GM10847 (cell line): ENCODE data around the gene WDR18.

Experiments used
- POLR2A ChIP-seq: IDR thresholded peaks from 2 replicates; pipeline ENCODE4 v1.6.1; 2011; ENCODE audit not compliant: insufficient read length; ENCODE audit errors: extremely low read depth

Gene WDR18

DNA sequence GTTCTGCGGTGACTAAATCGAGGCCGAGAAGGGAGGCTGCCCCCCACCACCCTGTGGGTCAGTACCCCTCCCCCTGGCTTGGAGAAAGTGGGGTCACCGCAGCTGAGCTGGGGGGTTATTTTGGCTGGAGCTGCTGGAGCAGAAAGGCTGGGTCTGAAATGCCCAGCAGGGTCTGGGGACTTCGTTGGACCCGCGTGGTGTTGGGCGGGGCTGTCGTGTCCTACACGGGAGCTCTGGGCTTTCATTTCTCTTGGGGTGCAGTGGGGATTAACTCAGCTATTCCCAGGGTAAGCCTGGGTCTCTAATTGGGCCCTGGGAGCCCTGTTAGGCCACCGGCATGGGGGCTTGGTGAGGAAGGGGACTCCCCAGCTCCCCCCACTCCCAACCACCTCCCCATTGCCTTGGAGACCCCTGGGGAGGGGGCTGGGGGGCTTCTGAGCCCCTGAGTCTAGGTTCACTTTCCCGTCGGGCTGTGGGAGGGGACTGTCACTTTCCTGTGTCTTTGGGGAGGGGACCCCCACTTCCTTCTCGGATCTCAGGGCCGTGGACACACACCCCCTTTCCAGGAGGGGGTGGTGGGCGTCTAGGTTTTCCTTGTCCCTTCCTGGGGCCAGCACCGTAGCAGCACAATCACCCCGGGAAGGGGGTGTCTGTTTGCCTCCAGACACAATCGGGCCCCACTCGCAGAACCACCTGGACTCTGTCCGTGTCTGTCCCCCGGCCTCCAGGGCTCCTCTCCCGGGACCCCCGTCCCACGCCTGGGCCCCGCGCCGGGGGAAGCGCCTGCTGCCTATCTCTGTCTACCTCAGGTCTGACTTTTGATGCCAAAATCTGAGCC, 10.2 kb upstream of the WDR18 start:
- no peak for TF ChIP-seq POLR2A

DNA sequence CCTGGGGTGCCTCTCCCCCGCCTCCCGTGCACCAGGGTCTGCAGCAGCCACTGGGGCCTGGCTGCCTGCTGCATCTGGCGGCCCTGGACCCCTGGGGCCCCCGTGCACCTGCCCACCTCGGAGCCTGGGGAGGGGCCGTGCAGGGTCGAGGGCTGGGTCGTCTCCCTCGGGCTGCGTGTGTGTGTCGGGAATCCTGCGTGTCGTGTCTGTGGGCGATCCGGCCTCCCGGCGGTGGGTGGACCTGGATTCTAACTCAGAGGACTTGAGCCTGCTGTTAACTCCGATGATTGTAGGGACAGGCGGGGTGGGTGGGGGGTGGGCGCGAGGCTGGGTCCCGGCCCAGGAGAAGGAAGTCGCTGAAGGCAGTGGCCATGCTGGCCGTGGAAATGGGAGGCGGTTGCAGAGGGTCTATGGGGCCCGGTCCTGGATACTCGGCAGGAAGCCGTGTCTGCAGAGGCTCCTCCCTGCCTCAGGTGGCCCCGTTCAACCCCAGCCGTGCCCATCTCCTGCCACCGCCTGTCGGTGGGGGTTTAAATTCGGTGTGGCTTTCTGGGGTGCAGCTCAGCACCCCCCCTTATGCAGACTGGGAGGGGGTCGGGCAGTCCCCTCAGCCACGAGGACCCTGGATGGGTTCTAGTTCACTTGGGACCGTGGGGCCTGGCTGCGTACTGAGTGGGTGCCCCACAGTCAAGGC, 9.4 kb upstream of the WDR18 start:
- TF ChIP-seq POLR2A, result no peak

DNA sequence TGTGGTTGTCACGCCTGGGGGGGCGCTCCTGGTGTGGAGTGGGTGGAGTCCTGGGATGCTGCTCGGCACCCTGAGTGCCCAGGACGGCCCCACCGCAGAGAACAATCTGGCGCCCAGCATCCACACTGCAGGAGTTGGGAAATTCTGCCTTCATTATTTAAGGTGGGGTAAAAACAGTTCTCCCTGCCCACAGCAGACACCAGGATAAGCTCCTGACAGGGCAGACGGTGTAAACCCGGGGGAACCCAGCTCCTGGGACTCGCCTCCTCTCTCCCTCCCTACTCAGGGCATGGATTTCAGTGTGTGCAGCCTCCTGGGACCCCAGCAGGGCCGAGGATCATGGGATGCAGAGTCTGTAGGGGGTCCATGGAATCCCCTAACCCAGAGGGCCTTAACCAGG, 7.7 kb upstream of the WDR18 start:
- no peak for TF ChIP-seq POLR2A

DNA sequence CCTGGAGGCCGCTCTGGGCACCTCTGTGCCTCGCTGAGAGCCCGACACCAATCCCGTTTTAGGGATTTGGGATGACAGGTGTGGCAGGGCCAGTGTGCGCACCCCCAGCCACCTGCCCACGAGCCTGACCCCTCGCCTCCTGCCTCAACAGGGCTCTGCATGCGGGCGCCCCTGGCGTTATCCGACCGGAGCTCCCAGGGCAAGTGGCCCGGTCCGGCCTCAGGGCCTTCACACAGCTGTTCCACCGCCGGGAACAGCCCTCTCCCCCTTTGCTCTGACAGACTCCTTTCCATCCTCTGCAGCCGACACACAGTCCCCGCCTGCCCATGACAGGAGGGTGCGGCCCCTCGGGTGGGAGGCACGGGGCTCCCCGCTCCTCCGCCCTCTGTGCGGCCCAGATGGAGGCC, 7.1 kb upstream of the WDR18 start:
- no peak for TF ChIP-seq POLR2A

DNA sequence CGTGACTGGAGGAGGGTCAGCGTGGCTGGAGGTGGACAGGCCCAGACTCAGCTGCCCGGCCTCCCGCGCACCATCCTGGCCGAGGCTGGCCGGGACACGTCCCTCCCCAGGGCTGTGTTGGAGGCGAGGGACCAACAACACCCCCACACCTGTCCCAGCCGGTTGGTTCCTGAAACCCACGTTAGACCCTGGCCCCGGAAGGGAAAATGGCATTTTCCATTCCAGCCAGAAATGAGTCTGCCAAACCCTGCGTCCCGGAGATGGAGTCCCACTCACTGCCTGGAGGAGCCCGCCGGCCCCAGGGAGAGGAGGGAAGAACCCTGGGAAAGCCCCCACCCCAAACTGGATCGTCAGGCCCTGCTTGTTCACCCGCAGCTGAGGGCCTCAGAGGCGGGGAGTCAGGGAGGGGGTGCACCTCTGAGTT, 4.8 kb upstream of the WDR18 start:
- TF ChIP-seq POLR2A, result no peak

DNA sequence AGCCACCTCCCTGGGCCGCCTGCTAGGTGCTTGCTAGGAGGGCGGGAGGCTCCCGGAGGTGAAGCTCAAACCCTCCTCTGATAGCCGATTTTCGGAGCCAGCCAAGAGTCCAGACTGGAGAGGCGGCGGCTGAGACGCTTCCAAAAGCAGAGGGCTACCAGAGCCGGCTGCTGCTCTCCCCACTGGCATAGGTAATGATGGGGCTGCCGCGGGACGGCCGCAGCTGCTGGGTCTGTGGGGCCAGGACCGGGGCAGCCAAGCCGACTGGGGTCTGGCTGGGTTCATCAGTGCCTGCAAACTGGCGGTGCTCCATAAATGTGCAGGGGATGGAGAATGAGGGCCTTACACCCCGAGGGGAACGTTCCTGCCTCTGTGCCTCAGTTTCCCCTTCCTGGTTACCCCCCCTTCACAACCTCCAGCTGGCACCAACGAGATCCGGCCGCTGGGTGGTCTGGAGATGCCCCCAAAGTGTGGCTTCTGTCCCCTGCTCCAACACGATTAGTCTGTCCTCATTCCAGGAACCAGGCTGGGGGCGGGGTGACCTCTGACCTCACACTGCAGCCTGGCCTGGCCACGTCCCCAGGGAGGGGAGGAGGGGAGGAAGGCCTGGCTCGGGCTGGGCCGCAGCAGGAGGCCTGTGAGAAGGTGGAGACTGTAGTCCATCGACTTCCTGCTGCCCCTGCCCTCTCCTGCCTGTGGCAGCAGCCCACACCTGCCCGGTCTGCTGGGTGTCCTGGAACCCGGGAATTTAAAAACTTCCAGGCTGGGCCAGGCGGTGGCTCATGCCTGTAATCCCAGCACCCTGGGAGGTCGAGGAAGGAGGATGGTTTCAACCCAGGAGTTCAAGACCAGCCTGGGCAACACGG, 3.8 kb upstream of the WDR18 start:
- TF ChIP-seq POLR2A, result no peak

DNA sequence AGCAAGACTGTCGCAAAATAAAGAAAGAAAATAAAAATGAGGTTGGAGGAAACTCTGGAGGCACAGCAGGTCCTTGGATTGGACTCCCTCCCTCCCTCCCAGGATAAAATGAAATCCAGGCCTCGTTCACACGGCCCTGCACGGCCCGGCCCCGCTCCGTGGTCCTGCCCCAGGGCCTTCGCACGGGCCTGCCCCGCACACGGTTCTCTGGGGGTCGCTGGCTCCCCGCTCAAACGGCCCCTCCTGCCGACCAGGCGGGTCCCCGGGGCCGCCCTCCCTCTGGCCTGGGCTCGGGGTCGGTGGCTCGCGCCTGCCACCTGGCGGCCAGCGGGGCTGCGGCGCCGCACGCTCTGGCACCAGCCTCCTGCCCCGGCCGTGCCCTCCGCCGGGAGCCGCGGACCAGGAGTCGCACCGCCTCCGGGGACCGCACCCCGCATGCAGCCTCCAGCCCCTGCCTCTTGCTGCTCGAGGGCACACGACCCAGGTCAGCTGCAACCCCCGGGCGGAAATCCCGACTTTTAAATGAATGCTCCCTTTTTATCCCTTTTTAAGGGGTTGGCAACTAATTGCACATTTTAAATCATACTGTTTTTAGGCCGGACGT, 1.5 kb upstream of the WDR18 start:
- no peak for TF ChIP-seq POLR2A

DNA sequence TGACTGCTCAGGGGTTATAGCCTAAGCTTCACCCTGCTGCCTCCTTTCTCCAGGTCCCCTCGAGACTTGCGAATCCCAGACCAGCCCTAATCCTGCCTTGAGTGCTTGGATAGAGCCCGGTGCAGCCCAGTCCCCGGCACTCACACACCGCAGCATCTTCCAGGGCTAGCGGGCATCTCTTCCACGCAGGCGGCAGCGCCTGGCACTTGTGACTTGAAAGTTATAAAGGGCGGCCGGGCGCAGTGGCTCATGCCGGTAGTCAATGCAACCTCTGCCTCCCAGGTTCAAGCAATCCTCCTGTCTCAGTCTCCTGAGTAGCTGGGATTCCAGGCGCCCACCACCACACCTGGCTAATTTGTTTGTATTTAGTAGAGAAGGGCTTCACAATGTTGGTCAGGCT, 1.9 kb downstream of the WDR18 start:
- TF ChIP-seq POLR2A, result no peak

DNA sequence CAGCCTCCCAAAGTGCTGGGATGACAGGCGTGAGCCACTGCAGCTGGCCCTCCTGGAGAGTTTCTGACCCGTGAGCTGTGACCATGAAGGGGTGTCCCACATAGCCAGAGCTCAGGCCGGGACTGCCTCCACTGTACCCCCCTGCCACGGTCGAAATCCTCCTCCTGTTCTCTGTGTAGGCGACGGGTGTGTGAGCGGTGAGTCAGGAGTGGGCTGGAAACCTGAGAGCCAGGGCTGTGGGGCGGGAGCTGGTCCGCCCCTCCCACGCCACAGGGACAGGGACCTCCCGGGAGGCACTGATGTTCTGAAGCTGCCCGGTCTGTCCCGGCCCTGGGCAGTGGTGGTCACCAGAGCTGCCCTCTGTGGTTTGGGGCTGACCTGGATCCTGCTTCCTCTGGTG, 3.9 kb downstream of the WDR18 start:
- no peak for TF ChIP-seq POLR2A

DNA sequence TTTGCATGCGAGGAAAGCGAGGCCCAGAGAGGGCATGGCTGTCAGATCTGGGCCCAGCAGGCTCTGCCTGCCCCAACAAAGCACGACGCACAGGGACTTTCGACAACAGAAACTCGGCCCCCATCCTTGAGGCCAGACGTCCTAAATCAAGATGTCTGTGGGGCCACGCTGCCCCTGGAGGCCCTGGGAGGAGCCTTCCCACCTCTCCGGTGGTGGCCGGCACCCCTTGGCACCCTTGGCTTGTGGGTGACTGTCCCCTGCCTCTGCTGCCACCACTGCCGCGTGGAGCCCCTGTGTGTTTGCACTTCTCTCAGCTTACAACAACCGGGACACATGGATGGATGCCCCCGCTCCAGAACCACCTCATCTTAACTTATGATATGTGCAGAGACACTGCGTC, 4.4 kb downstream of the WDR18 start:
- TF ChIP-seq POLR2A, result no peak

DNA sequence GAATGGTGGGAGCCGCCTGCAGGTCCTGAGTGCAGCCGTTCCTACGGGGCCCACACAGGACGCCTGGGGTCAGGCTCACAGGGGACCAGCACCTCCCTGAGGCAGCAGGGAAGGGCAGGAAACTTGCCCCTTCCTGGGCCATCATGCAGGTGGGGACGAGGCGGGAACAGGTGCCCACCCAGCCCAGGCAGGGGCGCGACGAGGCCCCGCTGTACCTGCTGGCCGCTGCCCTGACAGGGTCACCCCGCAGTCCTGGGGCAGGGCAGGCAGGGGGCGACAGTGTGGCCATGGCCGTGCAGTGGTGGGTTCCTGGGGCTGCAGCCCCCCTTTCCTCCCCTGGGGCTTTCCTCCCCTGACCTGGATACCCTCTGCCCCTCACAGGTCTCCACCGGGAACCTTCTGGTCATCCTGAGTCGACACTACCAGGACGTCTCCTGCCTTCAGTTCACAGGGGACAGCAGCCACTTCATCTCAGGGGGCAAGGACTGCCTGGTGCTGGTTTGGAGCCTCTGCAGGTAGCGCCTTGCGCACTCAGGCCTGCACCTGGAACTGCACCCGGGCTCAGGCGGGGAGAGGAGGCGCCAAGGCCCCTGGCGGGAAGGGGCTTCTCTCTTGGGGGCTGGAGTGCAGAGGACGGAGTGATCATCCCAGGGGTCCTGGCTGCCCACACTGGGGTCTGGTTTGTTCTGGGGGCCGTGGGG, 5.4 kb downstream of the WDR18 start:
- TF ChIP-seq POLR2A, result no peak

DNA sequence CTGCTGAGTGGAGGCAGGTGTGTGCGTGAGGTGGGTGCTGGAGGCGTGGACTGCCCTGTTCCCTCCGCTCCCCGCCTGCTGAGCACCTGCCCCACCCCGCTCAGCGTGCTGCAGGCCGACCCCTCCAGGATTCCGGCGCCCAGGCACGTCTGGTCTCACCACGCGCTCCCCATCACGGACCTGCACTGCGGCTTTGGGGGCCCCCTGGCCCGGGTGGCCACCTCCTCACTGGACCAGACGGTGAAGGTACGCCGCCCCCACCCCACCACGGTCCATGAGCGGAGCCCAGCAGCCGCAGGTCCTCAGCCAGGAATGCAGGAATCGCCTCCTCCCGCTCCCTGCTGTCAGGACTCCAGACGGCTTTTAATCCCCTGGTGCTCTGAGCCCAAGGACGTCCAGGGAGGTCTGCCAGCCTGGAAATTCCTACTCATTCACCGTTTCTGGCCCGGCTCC, 6.0 kb downstream of the WDR18 start:
- TF ChIP-seq POLR2A, result no peak

DNA sequence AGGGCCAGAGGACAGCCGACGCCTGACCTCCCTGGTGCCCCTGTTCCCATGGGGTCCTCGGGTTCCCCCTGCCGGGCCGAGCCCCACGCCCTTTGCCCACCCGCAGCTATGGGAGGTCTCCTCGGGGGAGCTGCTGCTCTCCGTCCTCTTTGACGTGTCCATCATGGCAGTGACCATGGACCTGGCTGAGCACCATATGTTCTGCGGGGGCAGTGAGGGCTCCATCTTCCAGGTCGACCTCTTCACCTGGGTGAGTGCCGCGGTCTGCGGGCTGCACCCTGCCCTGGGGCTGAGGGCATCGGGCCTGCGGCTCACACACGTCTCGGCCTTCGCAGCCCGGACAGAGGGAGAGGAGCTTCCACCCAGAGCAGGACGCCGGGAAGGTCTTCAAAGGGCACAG, 6.6 kb downstream of the WDR18 start:
- no peak for TF ChIP-seq POLR2A

DNA sequence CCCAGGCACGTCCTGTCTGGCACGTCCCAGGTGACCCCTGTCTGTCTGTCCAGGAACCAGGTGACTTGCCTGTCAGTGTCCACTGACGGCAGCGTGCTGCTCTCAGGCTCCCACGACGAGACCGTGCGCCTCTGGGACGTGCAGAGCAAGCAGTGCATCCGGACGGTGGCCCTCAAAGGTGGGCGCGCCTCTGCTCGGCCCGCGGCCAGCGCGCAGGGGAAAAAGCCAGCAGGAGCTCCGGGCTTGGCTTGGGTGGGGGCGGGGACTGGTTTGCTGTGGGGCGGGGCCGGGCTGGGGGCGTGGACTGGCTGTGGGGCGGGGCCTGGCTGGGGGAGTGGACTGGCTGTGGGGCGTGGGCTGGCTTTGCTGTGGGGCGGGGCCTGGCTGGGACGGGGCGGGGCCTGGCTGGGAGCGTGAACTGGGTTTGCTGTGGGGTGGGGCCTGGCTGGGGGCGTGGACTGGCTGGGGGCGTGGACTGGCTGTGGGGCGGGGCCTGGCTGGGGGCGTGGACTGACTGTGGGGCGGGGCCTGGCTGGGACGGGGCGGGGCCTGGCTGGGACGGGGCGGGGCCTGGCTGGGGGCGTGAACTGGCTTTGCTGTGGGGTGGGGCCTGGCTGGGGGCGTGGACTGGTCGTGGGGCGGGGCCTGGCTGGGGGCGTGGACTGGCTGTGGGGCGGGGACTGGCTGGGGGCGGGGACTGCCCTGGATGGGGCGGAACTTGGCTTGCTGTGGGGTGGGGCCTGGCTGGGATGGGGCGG, 7.2 kb downstream of the WDR18 start:
- no peak for TF ChIP-seq POLR2A
